MM.1S (cell line): ENCODE measurements around the gene DISC1.

Experiments used
- CTCF ChIP-seq: fragments of 300-600 bp; sonication (generic); IDR thresholded peaks from 2 replicates; pipeline ENCODE4 v1.5.1; 2016; ENCODE audit warnings: antibody characterized with exemption, low read length, mixed read lengths
- EZH2 ChIP-seq: fragments of 300-600 bp; sonication (generic); optimal IDR thresholded peaks from 2 replicates; pipeline ENCODE3; 2017; ENCODE audit warnings: low read depth, mild to moderate bottlenecking, antibody characterized with exemption, low read length, mixed read lengths

- TF ChIP-seq CTCF (no peak), EZH2 (no peak)
These were observed 236.0 kb downstream of the DISC1 start for GRCh38 chr1:231862611-231863010.
